ENCODE data around the gene CDC20.

The CDC20 gene

DNA sequence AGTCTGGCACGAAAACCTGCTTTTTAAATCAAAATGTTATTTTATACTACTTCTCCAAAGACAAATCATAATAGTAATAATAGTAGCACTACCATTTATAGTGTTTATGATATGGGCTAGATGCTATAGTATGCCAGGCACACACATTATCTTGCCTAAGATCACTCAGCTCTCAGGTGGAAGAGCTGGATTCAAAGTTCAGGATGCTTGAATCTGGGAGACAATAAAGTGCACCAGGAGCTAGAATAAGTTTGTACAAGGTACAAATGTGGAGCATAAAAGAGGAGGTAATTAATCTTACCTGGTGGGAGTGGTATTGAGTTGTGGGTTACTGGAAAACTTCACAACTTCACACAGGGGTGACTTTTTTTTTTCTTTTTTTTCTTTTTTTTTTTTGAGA, 19.1 kb downstream of the CDC20 start:
- Histone ChIP-seq H3K4me1 (ENCODE audit: insufficient read depth, low read length, severe bottlenecking) (no peaks in the 10 kb centered on the region), H3K27ac (ENCODE audit: low read depth, low read length, poor library complexity, severe bottlenecking) (no peak overlapping the region), H3K4me3 (ENCODE audit: low read depth, low read length, poor library complexity, severe bottlenecking) (no peak overlapping the region), H3K9me2 (ENCODE audit: low read depth, low read length) (no peaks in the 10 kb centered on the region), H2AFZ (ENCODE audit: low read length) (no peak overlapping the region), H3K27me3 (ENCODE audit: insufficient read depth, low read length) (no peaks in the 10 kb centered on the region), H3K9ac (ENCODE audit: low read length) (no peak overlapping the region), H4K20me1 (ENCODE audit: insufficient read depth, low read length) (no peaks in the 10 kb centered on the region), H3K79me2 (ENCODE audit: insufficient read depth, low read length) (no peaks in the 10 kb centered on the region), H3K36me3 (ENCODE audit: insufficient read depth, low read length) (peaks cover 16% of the 10 kb centered on the region), H3K4me2 (ENCODE audit: low read length) (no peak overlapping the region), H3K9me3 (ENCODE audit: low read length) (no peaks in the 10 kb centered on the region), H3F3A (ENCODE audit: insufficient read depth, low read length) (no peaks in the 10 kb centered on the region)
- TF ChIP-seq EZH2 (IDR thresholded peaks at IDR 0.05; ENCODE audit: borderline replicate concordance, low read length), result no peak
- TF ChIP-seq, protein P1, sequence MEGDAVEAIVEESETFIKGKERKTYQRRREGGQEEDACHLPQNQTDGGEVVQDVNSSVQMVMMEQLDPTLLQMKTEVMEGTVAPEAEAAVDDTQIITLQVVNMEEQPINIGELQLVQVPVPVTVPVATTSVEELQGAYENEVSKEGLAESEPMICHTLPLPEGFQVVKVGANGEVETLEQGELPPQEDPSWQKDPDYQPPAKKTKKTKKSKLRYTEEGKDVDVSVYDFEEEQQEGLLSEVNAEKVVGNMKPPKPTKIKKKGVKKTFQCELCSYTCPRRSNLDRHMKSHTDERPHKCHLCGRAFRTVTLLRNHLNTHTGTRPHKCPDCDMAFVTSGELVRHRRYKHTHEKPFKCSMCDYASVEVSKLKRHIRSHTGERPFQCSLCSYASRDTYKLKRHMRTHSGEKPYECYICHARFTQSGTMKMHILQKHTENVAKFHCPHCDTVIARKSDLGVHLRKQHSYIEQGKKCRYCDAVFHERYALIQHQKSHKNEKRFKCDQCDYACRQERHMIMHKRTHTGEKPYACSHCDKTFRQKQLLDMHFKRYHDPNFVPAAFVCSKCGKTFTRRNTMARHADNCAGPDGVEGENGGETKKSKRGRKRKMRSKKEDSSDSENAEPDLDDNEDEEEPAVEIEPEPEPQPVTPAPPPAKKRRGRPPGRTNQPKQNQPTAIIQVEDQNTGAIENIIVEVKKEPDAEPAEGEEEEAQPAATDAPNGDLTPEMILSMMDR (IDR thresholded peaks at IDR 0.05; ENCODE audit: low read length), result no peak

- Histone ChIP-seq H3K9me3 (ENCODE audit: low read length) (no peaks in the 10 kb centered on the region), H3K9me2 (ENCODE audit: low read depth, low read length) (no peaks in the 10 kb centered on the region), H3K36me3 (ENCODE audit: insufficient read depth, low read length) (peaks cover 32% of the 10 kb centered on the region), H3F3A (ENCODE audit: insufficient read depth, low read length) (no peaks in the 10 kb centered on the region), H3K79me2 (ENCODE audit: insufficient read depth, low read length) (no peaks in the 10 kb centered on the region), H3K9ac (ENCODE audit: low read length) (no peak overlapping the region), H3K4me1 (ENCODE audit: insufficient read depth, low read length, severe bottlenecking) (no peaks in the 10 kb centered on the region), H3K4me3 (ENCODE audit: low read depth, low read length, poor library complexity, severe bottlenecking) (no peak overlapping the region), H3K27me3 (ENCODE audit: insufficient read depth, low read length) (no peaks in the 10 kb centered on the region), H2AFZ (ENCODE audit: low read length) (no peak overlapping the region), H4K20me1 (ENCODE audit: insufficient read depth, low read length) (no peaks in the 10 kb centered on the region), H3K4me2 (ENCODE audit: low read length) (no peak overlapping the region), H3K27ac (ENCODE audit: low read depth, low read length, poor library complexity, severe bottlenecking) (no peak overlapping the region)
- no peak for TF ChIP-seq EZH2 (IDR thresholded peaks at IDR 0.05; ENCODE audit: borderline replicate concordance, low read length)
- TF ChIP-seq, protein P1 (IDR thresholded peaks at IDR 0.05; ENCODE audit: low read length), result no peak
These were observed 20.7 kb downstream of the CDC20 start for GRCh38 chr1:43379476-43379875.

DNA sequence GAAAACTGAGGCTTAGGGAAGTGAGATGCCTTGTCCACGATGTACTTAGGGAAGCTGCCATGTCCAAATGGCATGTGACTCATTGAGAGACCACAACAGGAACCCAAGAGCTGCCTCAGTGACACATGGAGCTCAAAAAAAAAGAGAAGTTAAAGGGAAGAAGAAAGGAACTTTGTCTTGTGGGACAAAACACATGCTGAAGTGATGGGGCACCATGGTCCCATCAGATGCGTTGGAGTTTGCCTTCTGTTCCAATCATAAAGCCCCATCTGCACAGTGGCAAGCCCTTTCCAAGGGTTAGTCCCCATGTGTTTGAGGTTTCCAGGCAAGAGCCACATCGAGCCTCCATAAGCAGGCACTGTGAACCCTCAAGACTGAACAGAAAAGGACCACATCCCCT, 22.8 kb downstream of the CDC20 start:
- no peaks in the 10 kb centered on the region for H3F3A ChIP-seq (ENCODE audit: insufficient read depth, low read length)
- no peak overlapping the region for H2AFZ ChIP-seq (ENCODE audit: low read length)
- TF ChIP-seq, protein P1 (IDR thresholded peaks at IDR 0.05; ENCODE audit: low read length), result no peak
- no peak for TF ChIP-seq EZH2 (IDR thresholded peaks at IDR 0.05; ENCODE audit: borderline replicate concordance, low read length)

More for the DNA sequence above, 22.8 kb downstream of the CDC20 start:
- Histone ChIP-seq H3K4me1 (ENCODE audit: insufficient read depth, low read length, severe bottlenecking) (no peaks in the 10 kb centered on the region), H3K36me3 (ENCODE audit: insufficient read depth, low read length) (peaks cover 54% of the 10 kb centered on the region), H3K27me3 (ENCODE audit: insufficient read depth, low read length) (no peaks in the 10 kb centered on the region), H3K9ac (ENCODE audit: low read length) (no peak overlapping the region), H3K9me3 (ENCODE audit: low read length) (no peaks in the 10 kb centered on the region), H3K4me2 (ENCODE audit: low read length) (no peak overlapping the region), H3K27ac (ENCODE audit: low read depth, low read length, poor library complexity, severe bottlenecking) (no peak overlapping the region), H4K20me1 (ENCODE audit: insufficient read depth, low read length) (no peaks in the 10 kb centered on the region), H3K9me2 (ENCODE audit: low read depth, low read length) (no peaks in the 10 kb centered on the region), H3K4me3 (ENCODE audit: low read depth, low read length, poor library complexity, severe bottlenecking) (no peak overlapping the region), H3K79me2 (ENCODE audit: insufficient read depth, low read length) (no peaks in the 10 kb centered on the region)

Measured in OCI-LY1 (cell line).